ENCODE measurements around the gene LBH.
"Not testable (repeated sequence)": the region's sequence is repeated elsewhere in the genome, so short reads cannot be mapped to it uniquely, and the experiment has no call there.

The LBH gene

GRCh38 chr2:30259071-30259470 is 27.7 kb downstream of the LBH start:
- no peak for DNase-seq

DNA sequence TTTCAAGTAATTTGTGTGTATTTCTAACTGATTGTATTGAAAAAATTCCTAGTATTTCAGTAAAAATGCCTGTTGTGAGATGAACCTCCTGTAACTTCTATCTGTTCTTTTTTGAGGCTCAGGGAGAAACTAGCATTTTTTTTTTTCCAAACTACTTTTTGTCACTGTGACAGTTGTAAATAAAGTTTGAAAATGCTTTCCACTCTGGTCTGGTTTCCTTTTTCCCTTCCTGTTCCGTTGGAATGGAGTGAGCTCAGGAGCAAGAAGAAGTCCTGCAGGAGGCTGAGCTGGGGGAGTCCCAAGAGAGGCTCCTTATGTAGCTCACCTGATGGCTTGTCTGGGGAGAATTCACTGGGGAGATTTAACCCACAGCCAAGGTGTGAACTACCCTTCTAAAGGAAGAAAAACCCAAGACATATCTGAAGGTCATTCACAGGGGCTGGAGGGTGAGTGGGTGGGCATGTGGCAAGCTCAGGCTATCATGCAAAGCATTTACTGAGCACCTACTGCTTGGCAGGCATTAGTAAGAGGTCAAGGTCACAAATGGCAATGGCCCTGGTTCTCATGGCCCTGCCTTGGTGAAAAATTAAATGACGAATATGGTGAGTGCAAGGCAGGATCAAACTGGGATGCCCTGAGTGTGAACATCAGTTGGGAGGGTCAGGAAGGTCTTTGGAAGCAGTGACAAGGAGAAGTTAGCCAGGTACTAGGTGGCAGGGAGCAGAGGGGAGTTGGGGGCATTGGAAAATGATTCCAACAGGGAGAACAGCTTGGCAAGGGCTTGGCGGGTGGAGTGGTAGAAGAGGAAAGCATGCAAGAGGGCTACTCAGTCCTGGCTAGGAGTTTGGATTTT is 28.7 kb downstream of the LBH start:
- DNase-seq, result no peak

- DNase-seq, result no peak
Observed at GRCh38 chr2:30260941-30261340, 29.6 kb downstream of the LBH start.

DNA sequence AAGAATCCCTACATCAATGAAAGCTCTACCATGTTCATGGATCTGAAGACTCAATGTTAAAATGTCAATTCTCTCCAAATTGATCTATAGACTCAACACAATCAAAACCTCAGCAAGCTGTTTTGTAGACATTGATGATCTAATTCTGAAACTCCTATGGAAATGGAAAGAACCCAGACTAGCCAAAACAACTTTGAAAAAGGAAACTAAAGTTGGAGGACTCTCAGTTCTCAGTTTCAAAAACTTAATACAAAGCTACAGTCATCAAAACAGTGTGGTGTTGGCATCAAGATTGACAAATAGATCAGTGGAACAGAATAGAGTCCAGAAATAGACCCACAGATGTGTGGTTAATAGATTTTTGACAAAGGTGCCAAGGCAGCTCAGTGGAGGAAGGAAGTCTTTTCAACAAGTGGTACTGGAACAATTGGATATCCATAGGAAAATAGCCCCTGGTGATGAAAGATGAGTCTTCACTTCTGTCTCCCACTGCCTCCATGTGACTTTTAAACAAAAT is 30.4 kb downstream of the LBH start:
- DNase-seq, result no peak

DNA sequence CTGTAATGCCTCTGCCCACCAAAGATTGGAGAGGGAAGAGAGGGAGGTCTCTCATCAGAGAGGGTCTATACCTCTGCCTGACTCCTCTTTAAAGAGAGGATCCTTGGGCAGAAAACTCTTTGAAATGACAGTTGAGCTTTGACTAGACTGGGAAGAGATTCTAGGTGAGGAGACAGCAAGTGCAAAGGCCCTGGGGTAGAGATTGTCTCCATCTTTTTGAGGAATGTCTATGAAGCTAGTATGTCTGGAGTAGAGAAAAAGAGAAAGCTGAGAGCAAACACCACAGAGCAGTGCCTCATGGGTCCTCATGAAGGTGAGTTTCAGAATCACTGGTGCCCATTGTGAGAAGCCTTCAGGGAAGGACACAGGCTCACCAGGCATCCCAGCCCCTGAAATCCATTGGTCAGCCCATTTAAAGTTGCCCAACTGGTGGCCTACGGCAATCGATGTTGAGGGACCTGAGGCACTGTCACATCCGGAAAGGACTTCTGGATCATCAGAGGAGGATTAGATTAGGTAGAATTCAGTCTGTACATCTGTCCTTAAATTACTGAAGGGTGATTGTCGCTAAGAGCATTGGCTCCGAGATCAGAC is 31.5 kb downstream of the LBH start:
- no peak for DNase-seq

DNA sequence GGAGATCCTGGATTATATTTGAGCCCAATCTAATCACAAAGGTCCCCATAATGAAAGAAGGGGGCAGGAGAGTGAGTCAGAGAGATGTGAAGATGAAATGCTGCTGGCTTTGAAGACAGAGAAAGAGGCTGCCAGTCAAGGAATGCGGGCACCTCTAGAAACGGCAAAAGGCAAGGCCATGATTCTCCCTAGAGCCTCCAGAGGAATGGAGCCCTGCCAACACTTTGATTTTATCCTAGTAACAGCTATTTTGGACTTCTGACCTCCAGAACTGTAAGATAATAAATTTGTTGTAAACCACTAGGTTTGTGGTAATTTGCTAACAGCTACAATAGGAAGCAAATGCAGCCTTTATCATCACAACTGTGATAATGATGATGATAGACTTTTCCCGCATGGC is 32.9 kb downstream of the LBH start:
- no peak for DNase-seq

GRCh38 chr2:30265052-30266015 is 34.0 kb downstream of the LBH start:
- no peak for DNase-seq

DNA sequence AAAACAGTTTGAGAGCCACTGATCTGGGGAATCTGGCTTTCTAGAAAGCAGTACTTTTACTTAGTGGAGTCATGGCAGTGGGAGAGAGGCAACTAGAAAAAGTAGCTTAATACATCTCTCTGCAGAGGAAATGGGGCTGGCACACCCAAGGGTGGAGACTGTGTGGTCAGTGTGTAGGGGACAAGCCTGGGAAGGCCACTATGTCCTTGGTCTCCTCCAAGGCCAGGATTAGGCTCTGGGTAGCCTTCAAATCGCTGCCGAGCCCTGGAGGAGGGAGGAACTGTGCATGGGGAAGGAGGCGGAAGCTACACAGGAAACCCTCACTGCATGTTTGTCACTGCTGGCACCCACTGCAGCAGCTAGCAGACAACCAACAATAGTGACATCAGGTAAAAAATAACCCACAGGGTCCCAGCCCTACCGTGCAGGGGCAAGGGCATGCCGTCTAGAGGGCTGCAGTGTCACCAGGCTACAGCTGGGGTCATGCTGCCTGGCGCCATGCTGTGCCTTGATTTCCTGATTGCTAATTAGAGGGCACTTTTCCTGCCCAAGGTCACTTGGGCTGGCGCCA is 34.8 kb downstream of the LBH start:
- no peak for DNase-seq

GRCh38 chr2:30266705-30267104 is 35.4 kb downstream of the LBH start:
- DNase-seq, result no peak

DNA sequence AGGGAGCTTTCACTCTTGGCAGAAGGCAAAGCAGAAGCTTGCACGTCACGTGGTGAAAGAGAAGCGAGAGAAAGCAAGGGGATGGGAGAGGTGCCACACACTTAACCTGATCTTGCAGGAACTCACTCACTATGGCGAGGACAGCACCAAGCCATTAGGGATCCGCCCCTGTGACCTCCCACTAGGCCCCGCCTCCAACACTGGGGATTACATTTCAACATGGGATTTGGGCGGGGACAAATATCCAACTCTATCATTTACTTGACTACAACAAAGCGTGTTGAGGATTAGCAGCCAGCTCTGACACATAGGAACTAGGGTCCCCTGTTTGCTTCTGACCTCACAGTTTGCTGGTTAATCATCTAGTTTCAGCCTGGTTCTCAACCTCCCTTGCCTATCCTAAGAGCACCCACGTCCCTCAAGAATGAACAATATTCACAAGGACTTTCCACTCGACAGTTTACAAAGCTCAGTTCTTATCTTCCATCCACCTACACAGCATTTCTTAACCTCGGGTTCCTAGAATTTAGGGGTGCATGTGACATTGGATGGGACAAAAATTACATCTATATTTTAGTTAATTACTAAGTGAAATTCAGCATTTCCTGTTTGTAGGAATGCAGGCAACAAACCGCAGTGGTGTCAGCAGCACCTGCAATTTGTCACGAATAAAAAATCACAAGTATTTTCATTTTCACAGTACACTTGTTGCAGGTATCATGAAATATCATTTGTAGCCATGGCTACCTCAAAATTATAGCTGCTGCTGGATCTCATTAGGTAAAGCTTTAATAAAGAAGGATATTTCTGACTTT is 36.0 kb downstream of the LBH start:
- DNase-seq, result no peak

GRCh38 chr2:30268296-30268871 is 37.0 kb downstream of the LBH start:
- DNase-seq, result no peak

- DNase-seq, result not testable (repeated sequence)
Observed at GRCh38 chr2:30269114-30269770, 37.9 kb downstream of the LBH start.

- no peak for DNase-seq
Observed at GRCh38 chr2:30269771-30270145, 38.4 kb downstream of the LBH start.

- no peak for DNase-seq
Observed at GRCh38 chr2:30270166-30270565, 38.8 kb downstream of the LBH start.

- no peak for DNase-seq
Observed at GRCh38 chr2:30271301-30271700, 40.0 kb downstream of the LBH start.

DNA sequence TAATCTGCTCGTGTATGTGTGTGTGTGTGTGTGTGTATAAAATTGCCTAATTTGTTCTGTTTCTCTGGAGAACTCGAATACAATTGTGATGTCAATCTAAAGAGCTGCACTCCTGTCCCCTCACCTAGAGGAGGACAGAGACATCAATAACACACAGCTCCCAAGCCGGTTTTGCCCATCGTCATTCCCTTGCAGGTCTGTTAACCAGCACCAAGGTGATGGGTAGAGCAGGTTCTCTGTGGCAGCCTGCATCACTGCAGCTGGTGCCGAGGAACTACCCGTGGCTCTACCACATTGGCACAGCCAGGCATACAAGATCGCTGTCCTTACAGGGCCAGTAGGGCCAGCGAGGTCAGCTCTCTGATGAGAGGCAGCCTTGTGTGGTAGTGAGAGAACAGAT is 41.0 kb downstream of the LBH start:
- DNase-seq, result no peak

GRCh38 chr2:30272761-30273573 is 41.6 kb downstream of the LBH start:
- DNase-seq, result no peak

- DNase-seq, result no peak
Observed at GRCh38 chr2:30273574-30273929, 42.2 kb downstream of the LBH start.

GRCh38 chr2:30275256-30275655 is 43.9 kb downstream of the LBH start:
- DNase-seq, result no peak

GRCh38 chr2:30276455-30276911 is 45.1 kb downstream of the LBH start:
- DNase-seq, result no peak

Data from NCI-H510A treated with DMSO at 0.1 percent for 48 hours (cell line).